Epithelial cell of alveolus of lung (primary cell): ENCODE measurements around the gene OR5K2. TPM values are rescaled to one million over a fixed set of nuclear protein-coding genes. Genes with fewer than 3 reads are reported as not detected.

ENCODE experiments used
- total RNA-seq: library from RNA; depleted of rRNA; stranded (reverse); fragments of >200 nt; gene quantifications from 2 replicates; pipeline ENCODE4 v1.2.1, GENCODE V29; 2015

The OR5K2 gene
- not detected in 2 replicates for total RNA-seq

GRCh38 chr3:98497381-98497780, at the start of gene OR5K2:
Gene OR5K2 (plus strand): TSS chr3:98497681. CDS start chr3:98497681, 0 bp downstream.

GRCh38 chr3:98462901-98463300, 34.6 kb upstream of the OR5K2 start, which contains the start of gene OR5K1:
Gene OR5K1 (plus strand): TSS chr3:98463201. CDS start chr3:98469577, 6,376 bp downstream.

GRCh38 chr3:98522544-98523281, 25.2 kb downstream of the OR5K2 start, which contains the start of gene CLDND1:
Gene CLDND1 (minus strand): TSS chr3:98522902. CDS start chr3:98521424, 1,478 bp downstream.

GRCh38 chr3:98531622-98532274, 34.3 kb downstream of the OR5K2 start, which contains the start of gene GPR15:
Gene GPR15 (plus strand): TSS chr3:98531978. CDS start chr3:98532034, 56 bp downstream.

Other genes with a start within 250 kb of the OR5K2 start
- gene OR5H6, start 233.4 kb upstream of the OR5K2 start, total RNA-seq = not detected in 2 replicates
- gene OR5H2, start 215.2 kb upstream of the OR5K2 start, total RNA-seq = not detected in 2 replicates
- gene OR5K4, start 143.8 kb upstream of the OR5K2 start, total RNA-seq = not detected in 2 replicates
- not detected in 2 replicates for gene OR5K3, start 107.0 kb upstream of the OR5K2 start, total RNA-seq
- not detected in 2 replicates for gene OR5K1, start 34.5 kb upstream of the OR5K2 start, total RNA-seq
- gene CLDND1, start 25.2 kb downstream of the OR5K2 start, total RNA-seq = 76.0 and 178 TPM in 2 replicates
- gene GPR15, start 34.3 kb downstream of the OR5K2 start, total RNA-seq = not detected in 2 replicates
- gene CPOX, start 95.9 kb downstream of the OR5K2 start, total RNA-seq = 23.0 and 32.3 TPM in 2 replicates